ENCODE measurements around the gene BBS10. TPM values are rescaled to one million over a fixed set of nuclear protein-coding genes. Genes with fewer than 3 reads are reported as not detected.

Gene BBS10
- total RNA-seq, 2 experiments from 2014 or later: 4.4 to 5.0 TPM

Other genes starting within 250 kb of the BBS10 start
- 100 to 1,000 TPM; 113 to 121 TPM for gene OSBPL8, start 211.4 kb upstream of the BBS10 start, total RNA-seq